Erythroblast (primary cell): ENCODE results near the gene CACNA2D1.

Experiments used
- GATA1 ChIP-seq: IDR thresholded peaks from 2 replicates; pipeline ENCODE4 v1.6.1; 2011; ENCODE audit warnings: low read depth, mild to moderate bottlenecking, control low read depth, low read length, moderate library complexity
- POLR2A ChIP-seq: IDR thresholded peaks from 2 replicates; pipeline ENCODE4 v1.6.1; 2011; ENCODE audit warnings: mild to moderate bottlenecking, low read length

DNA sequence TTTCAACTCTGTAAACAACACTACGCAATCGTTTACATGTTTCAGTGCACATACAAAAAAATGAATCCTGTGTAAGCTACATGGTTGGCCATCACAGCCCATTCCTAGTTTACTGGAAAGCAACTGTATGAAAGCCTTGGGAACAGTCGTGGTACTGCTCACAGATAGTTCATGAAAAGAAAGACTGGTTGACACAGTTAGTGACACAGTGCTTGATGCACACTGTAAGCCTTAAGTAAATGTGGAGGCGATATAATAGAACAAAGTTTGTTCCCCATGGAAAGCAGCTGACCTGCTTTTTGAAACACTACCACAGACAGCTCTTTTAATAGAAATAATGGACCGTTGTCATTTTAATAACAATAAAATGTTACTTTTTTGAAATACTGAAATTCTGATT, 5.1 kb downstream of the CACNA2D1 start:
- TF ChIP-seq POLR2A, result no peak
- no peak for TF ChIP-seq GATA1
